ENCODE results near the gene NACA2. TPM values are rescaled to one million over a fixed set of nuclear protein-coding genes. Genes with fewer than 3 reads are reported as not detected.

Gene NACA2
- total RNA-seq, 1 donor from 2014 or later, result not detected

- TF ChIP-seq CTCF (IDR thresholded peaks at IDR 0.05; ENCODE audit: insufficient read depth, low read length, poor library complexity, severe bottlenecking), result no peak
- no peak for DNase-seq (ENCODE audit: low read depth)
- H3K27me3 ChIP-seq (ENCODE audit: control insufficient read depth, insufficient read depth, low read length), result no peaks in the 10 kb centered on the region
- H3K4me3 ChIP-seq (ENCODE audit: low read depth, low read length), result no peak overlapping the region
- no peaks in the 10 kb centered on the region for H3K36me3 ChIP-seq (ENCODE audit: control insufficient read depth, insufficient read depth, low read length)
These were observed 9.2 kb downstream of the NACA2 start for GRCh38 chr17:61581611-61582349.

- DNase-seq (ENCODE audit: low read depth), result no peak
- Histone ChIP-seq H3K4me3 (ENCODE audit: low read depth, low read length) (no peak overlapping the region), H3K27me3 (ENCODE audit: control insufficient read depth, insufficient read depth, low read length) (no peaks in the 10 kb centered on the region), H3K36me3 (ENCODE audit: control insufficient read depth, insufficient read depth, low read length) (no peaks in the 10 kb centered on the region)
- TF ChIP-seq CTCF (IDR thresholded peaks at IDR 0.05; ENCODE audit: insufficient read depth, low read length, poor library complexity, severe bottlenecking), result no peak
These were observed 10.5 kb downstream of the NACA2 start for GRCh38 chr17:61580502-61580901.

GRCh38 chr17:61579961-61580360 lies 11.1 kb downstream of the NACA2 start:
- H3K4me3 ChIP-seq (ENCODE audit: low read depth, low read length), result no peak overlapping the region
- no peak for DNase-seq (ENCODE audit: low read depth)
- no peak for TF ChIP-seq CTCF (IDR thresholded peaks at IDR 0.05; ENCODE audit: insufficient read depth, low read length, poor library complexity, severe bottlenecking)

GRCh38 chr17:61579347-61579746 lies 11.7 kb downstream of the NACA2 start:
- TF ChIP-seq CTCF (IDR thresholded peaks at IDR 0.05; ENCODE audit: insufficient read depth, low read length, poor library complexity, severe bottlenecking), result no peak
- no peak overlapping the region for H3K4me3 ChIP-seq (ENCODE audit: low read depth, low read length)
- H3K27me3 ChIP-seq (ENCODE audit: control insufficient read depth, insufficient read depth, low read length), result no peaks in the 10 kb centered on the region
- no peak for DNase-seq (ENCODE audit: low read depth)
- no peaks in the 10 kb centered on the region for H3K36me3 ChIP-seq (ENCODE audit: control insufficient read depth, insufficient read depth, low read length)

More at GRCh38 chr17:61579961-61580360, 11.1 kb downstream of the NACA2 start:
- H3K27me3 ChIP-seq (ENCODE audit: control insufficient read depth, insufficient read depth, low read length), result no peaks in the 10 kb centered on the region
- H3K36me3 ChIP-seq (ENCODE audit: control insufficient read depth, insufficient read depth, low read length), result no peaks in the 10 kb centered on the region

- H3K36me3 ChIP-seq (ENCODE audit: control insufficient read depth, insufficient read depth, low read length), result no peaks in the 10 kb centered on the region
These were observed 12.4 kb downstream of the NACA2 start for GRCh38 chr17:61578645-61579044.

More at GRCh38 chr17:61578645-61579044, 12.4 kb downstream of the NACA2 start:
- no peak for TF ChIP-seq CTCF (IDR thresholded peaks at IDR 0.05; ENCODE audit: insufficient read depth, low read length, poor library complexity, severe bottlenecking)
- H3K27me3 ChIP-seq (ENCODE audit: control insufficient read depth, insufficient read depth, low read length), result no peaks in the 10 kb centered on the region
- no peak overlapping the region for H3K4me3 ChIP-seq (ENCODE audit: low read depth, low read length)
- no peak for DNase-seq (ENCODE audit: low read depth)

Measured in kidney epithelial cell (primary cell).